K562 (cell line): ENCODE results near the gene C10orf105. TPM values are rescaled to one million over a fixed set of nuclear protein-coding genes. Genes with fewer than 3 reads are reported as not detected.

ENCODE experiments used
- ERF ChIP-seq: fragments of 450-650 bp; formaldehyde crosslinking; IDR thresholded peaks from 2 replicates; pipeline ENCODE4 v1.4.0; 2020; ENCODE audit warnings: mild to moderate bottlenecking, mixed read lengths
- HNRNPH1 ChIP-seq: fragments of 200-400 bp; formaldehyde crosslinking; optimal IDR thresholded peaks from 2 replicates; pipeline ENCODE3; 2017; ENCODE audit warnings: low read depth, mild to moderate bottlenecking, low read length, moderate library complexity
- HSF4 ChIP-seq: fragments of 250-450 bp; sonication (Bioruptor Pico); IDR thresholded peaks from 2 replicates; pipeline ENCODE4 v2.1.2; 2022; ENCODE audit warnings: mild to moderate bottlenecking, moderate library complexity, borderline replicate concordance
- KHSRP ChIP-seq: fragments of 450-650 bp; IDR thresholded peaks from 2 replicates; pipeline ENCODE4 v1.6.1; 2017
- KLF6 ChIP-seq: fragments of 250-450 bp; sonication (Bioruptor Pico); IDR thresholded peaks from 2 replicates; pipeline ENCODE4 v1.4.0; 2020; ENCODE audit warnings: mild to moderate bottlenecking, moderate library complexity, borderline replicate concordance
- MAZ ChIP-seq, 2 experiments: fragments of 450-650 bp in 1 of 2; sonication (generic) in 1 of 2; formaldehyde crosslinking; IDR thresholded peaks in 1 of 2; conservative IDR thresholded peaks in 1 of 2; 2 replicates each; pipeline versions ENCODE4 v1.4.0 to v1.5.0; 2020; ENCODE audit warnings: mild to moderate bottlenecking in 1 of 2, missing genetic modification reagents in 1 of 2
- MECOM ChIP-seq: fragments of 250-450 bp; sonication (Bioruptor Pico); IDR thresholded peaks from 2 replicates; pipeline ENCODE4 v1.8.0; 2022; ENCODE audit warnings: inconsistent platforms
- NONO ChIP-seq, 2 experiments: fragments of 200-400 bp in 1 of 2; fragments of 450-650 bp in 1 of 2; formaldehyde crosslinking in 1 of 2; IDR thresholded peaks; 2 replicates each; pipeline ENCODE4 v1.6.1; 2017; ENCODE audit warnings: low read depth in 2 of 2, mild to moderate bottlenecking in 2 of 2, moderate library complexity in 2 of 2, low read length in 1 of 2
- PTRF ChIP-seq: fragments of 450-650 bp; IDR thresholded peaks from 2 replicates; pipeline ENCODE4 v1.6.1; 2016; ENCODE audit warnings: mild to moderate bottlenecking, missing genetic modification characterization, missing compliant biosample characterization
- SIRT6 ChIP-seq: IDR thresholded peaks from one replicate; pipeline ENCODE4 v1.6.1; 2012; ENCODE audit warnings: low read depth, mild to moderate bottlenecking, control low read depth, inconsistent platforms, low read length, moderate library complexity
- XRCC5 ChIP-seq: fragments of 200-400 bp; formaldehyde crosslinking; IDR thresholded peaks from 2 replicates; pipeline ENCODE4 v1.6.1; 2017; ENCODE audit warnings: low read depth, mild to moderate bottlenecking, low read length
- ZFP30 ChIP-seq: fragments of 250-450 bp; sonication (Bioruptor Pico); IDR thresholded peaks from 2 replicates; pipeline ENCODE4 v1.8.0; 2022; ENCODE audit warnings: moderate library complexity, mild to moderate bottlenecking, inconsistent platforms, borderline replicate concordance
- ZNF354B ChIP-seq: fragments of 250-450 bp; sonication (Bioruptor Pico); IDR thresholded peaks from 2 replicates; pipeline ENCODE4 v1.4.0; 2020
- ZNF551 ChIP-seq: fragments of 250-450 bp; sonication (Bioruptor Pico); IDR thresholded peaks from 2 replicates; pipeline ENCODE4 v1.5.0; 2021; ENCODE audit warnings: mild to moderate bottlenecking, moderate library complexity
- polyA plus RNA-seq, 8 experiments: library from polyadenylated mRNA; depleted of rRNA in 4 of 8; stranded (reverse) in 5 of 8; unstranded in 3 of 8; fragments of >200 nt; fragmentation: Nextera tagmentation in 2 of 8; fragmentation: Illumina TruSeq in 1 of 8; extraction: Ambion mirVana in 2 of 8; extraction: Trizol in 1 of 8; gene quantifications; 2 replicates each; pipeline versions ENCODE4 v1.2.1 to v1.2.3, GENCODE V29; 2011 to 2014; ENCODE audit warnings: inconsistent platforms in 1 of 8, missing spikeins in 1 of 8
- total RNA-seq, 7 experiments: library from RNA; depleted of rRNA in 6 of 7; stranded (reverse); fragments of >200 nt in 6 of 7; fragmentation: Illumina TruSeq in 2 of 7; extraction: Trizol in 2 of 7; gene quantifications; 2 replicates each; pipeline versions ENCODE4 v1.2.1 to v1.2.3, GENCODE V29; 2011 to 2021; ENCODE audit warnings: low replicate concordance in 1 of 7
- TF ChIP-seq, protein P1 (sequence below), 2 experiments: fragments of 450-650 bp in 1 of 2; sonication (generic) in 1 of 2; formaldehyde crosslinking; conservative IDR thresholded peaks; 2 replicates each; pipeline versions ENCODE4 v1.4.0 to v1.8.1; 2020 to 2022; ENCODE audit warnings: mild to moderate bottlenecking in 1 of 2, missing genetic modification reagents in 1 of 2
- TF ChIP-seq, protein P2 (sequence below): fragments of 450-650 bp; IDR thresholded peaks from 2 replicates; pipeline ENCODE4 v1.6.1; 2016; ENCODE audit warnings: antibody characterized with exemption
- TF ChIP-seq, protein P3 (sequence below): fragments of 200-800 bp; sonication (Bioruptor generic); IDR thresholded peaks from 2 replicates; pipeline ENCODE4 v1.6.1; 2016; ENCODE audit warnings: missing genetic modification characterization, missing compliant biosample characterization
- TF ChIP-seq, protein P4 (sequence below): fragments of 450-650 bp; IDR thresholded peaks from 2 replicates; pipeline ENCODE4 v1.6.1; 2016; ENCODE audit warnings: missing biosample characterization, missing genetic modification characterization

C10orf105 gene
- total and polyA plus RNA-seq, 9 of the 15 experiments (the other 6 are each of a cell fraction or from before 2014, with no cell fraction given) = 0.03 to 0.25 (median 0.04) TPM; not detected in 3

DNA sequence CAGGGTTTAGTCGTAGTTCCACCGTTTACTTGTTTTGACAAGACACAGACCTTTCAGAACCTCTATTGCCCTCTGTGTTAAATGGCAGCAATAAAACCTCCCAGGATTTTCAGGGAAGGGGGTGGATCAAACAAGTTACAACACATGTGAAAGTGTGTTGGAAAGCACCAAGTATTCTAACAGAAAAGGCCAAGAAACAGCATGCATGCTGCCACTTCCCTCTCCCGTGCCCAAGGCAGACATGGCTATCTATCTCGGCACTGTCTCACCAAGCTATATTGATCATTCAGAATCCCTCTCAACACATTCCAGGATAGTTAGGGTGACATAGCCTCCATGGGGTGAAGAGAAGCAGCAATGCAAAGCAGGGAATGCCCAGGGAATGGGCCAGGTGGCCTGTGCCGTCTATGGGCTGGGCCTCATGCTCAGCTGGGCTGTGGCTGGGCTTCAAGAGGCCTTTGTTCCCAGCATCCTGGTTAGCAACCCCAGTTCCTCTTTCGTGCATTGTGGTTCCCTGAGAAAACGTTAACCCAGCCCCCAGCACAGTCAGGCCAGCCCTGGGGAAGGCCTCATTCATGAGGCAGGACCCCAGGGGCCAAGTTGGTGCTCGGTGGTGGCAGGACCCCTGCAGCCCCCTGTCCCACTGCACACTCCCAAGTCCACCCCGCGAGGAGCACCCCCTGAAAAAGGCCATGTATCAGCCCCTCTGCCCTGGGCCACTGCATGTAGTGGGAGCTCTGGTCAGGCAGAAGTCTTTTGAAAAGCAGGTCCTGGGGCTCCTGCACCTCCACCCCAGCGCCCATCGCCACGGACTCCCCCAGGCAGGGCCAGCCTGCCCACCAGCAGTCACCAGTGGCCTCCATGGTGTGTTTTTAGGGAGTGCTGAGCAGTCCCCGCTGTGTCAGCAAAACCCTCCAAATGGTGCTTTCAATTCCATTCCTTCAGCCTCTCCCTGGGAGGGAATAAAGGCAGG lies 28.3 kb upstream of the C10orf105 start (continued):
- TF ChIP-seq KLF6 (CRISPR knock-in tag) (peak; percentile 81), ZFP30 (CRISPR knock-in tag) (no peak), NONO (IDR thresholded peaks at IDR 0.05; ENCODE audit: low read depth in 2 of 2, low read length in 1 of 2) (no peak), HSF4 (CRISPR knock-in tag) (no peak), KHSRP (no peak), HNRNPH1 (no peak), XRCC5 (no peak), ZNF551 (CRISPR knock-in tag) (no peak), ZNF354B (CRISPR knock-in tag) (no peak), PTRF (tag) (no peak), MECOM (no peak), MAZ (CRISPR knock-in tag; conservative IDR thresholded peaks at IDR 0.05 in 1 of 2, IDR thresholded peaks at IDR 0.05 in 1 of 2) (0 out of 4 replicates have a peak, but pooled peaks of 1 of the 2 experiments have one; percentile 56), SIRT6 (no peak), ERF (CRISPR knock-in tag) (peak; percentile 47; the same call in 1 of the 2 replicates)
- TF ChIP-seq, protein P1, sequence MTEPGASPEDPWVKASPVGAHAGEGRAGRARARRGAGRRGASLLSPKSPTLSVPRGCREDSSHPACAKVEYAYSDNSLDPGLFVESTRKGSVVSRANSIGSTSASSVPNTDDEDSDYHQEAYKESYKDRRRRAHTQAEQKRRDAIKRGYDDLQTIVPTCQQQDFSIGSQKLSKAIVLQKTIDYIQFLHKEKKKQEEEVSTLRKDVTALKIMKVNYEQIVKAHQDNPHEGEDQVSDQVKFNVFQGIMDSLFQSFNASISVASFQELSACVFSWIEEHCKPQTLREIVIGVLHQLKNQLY (CRISPR knock-in tag; conservative IDR thresholded peaks at IDR 0.05) = no peak
- TF ChIP-seq, protein P2, sequence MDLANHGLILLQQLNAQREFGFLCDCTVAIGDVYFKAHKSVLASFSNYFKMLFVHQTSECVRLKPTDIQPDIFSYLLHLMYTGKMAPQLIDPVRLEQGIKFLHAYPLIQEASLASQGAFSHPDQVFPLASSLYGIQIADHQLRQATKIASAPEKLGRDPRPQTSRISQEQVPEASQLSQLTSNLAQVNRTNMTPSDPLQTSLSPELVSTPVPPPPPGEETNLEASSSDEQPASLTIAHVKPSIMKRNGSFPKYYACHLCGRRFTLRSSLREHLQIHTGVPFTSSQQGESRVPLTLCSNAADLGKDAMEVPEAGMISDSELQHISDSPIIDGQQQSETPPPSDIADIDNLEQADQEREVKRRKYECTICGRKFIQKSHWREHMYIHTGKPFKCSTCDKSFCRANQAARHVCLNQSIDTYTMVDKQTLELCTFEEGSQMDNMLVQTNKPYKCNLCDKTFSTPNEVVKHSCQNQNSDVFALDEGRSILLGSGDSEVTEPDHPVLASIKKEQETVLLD = no peak
- TF ChIP-seq, protein P3, sequence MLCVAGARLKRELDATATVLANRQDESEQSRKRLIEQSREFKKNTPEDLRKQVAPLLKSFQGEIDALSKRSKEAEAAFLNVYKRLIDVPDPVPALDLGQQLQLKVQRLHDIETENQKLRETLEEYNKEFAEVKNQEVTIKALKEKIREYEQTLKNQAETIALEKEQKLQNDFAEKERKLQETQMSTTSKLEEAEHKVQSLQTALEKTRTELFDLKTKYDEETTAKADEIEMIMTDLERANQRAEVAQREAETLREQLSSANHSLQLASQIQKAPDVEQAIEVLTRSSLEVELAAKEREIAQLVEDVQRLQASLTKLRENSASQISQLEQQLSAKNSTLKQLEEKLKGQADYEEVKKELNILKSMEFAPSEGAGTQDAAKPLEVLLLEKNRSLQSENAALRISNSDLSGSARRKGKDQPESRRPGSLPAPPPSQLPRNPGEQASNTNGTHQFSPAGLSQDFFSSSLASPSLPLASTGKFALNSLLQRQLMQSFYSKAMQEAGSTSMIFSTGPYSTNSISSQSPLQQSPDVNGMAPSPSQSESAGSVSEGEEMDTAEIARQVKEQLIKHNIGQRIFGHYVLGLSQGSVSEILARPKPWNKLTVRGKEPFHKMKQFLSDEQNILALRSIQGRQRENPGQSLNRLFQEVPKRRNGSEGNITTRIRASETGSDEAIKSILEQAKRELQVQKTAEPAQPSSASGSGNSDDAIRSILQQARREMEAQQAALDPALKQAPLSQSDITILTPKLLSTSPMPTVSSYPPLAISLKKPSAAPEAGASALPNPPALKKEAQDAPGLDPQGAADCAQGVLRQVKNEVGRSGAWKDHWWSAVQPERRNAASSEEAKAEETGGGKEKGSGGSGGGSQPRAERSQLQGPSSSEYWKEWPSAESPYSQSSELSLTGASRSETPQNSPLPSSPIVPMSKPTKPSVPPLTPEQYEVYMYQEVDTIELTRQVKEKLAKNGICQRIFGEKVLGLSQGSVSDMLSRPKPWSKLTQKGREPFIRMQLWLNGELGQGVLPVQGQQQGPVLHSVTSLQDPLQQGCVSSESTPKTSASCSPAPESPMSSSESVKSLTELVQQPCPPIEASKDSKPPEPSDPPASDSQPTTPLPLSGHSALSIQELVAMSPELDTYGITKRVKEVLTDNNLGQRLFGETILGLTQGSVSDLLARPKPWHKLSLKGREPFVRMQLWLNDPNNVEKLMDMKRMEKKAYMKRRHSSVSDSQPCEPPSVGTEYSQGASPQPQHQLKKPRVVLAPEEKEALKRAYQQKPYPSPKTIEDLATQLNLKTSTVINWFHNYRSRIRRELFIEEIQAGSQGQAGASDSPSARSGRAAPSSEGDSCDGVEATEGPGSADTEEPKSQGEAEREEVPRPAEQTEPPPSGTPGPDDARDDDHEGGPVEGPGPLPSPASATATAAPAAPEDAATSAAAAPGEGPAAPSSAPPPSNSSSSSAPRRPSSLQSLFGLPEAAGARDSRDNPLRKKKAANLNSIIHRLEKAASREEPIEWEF (CRISPR knock-in tag) = no peak; the same call in 1 of the 2 replicates
- TF ChIP-seq, protein P4, sequence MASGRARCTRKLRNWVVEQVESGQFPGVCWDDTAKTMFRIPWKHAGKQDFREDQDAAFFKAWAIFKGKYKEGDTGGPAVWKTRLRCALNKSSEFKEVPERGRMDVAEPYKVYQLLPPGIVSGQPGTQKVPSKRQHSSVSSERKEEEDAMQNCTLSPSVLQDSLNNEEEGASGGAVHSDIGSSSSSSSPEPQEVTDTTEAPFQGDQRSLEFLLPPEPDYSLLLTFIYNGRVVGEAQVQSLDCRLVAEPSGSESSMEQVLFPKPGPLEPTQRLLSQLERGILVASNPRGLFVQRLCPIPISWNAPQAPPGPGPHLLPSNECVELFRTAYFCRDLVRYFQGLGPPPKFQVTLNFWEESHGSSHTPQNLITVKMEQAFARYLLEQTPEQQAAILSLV (tag) = no peak
